K562 (cell line): ENCODE results near the gene OTULIN. TPM values are rescaled to one million over a fixed set of nuclear protein-coding genes. Genes with fewer than 3 reads are reported as not detected.

Experiments used
- ATAC-seq: fragments of 200-7000 bp; cut with Tn5 transposase; 3 replicates; pipeline ENCODE4 v1.9.1; 2020; ENCODE audit warnings: moderate library complexity
- BruUV-seq: library from RNA; stranded (reverse); fragments of 400-500 nt; replicated peaks from 2 replicates; lab custom pipeline; 2021; lab: Mats Ljungman, UMichigan
- CTCF ChIA-PET: fragments of 300-600 bp; formaldehyde crosslinking; extraction: SDS; loops from one replicate; lab custom pipeline; 2021; ENCODE audit warnings: low intra/inter-chr PET ratio; lab: Yijun Ruan, JAX
- POLR2A ChIA-PET: fragments of 300-600, 350-650 bp; sonication (Branson Sonifier 250); formaldehyde crosslinking; extraction: SDS; loops from one replicate; lab custom pipeline; 2021; ENCODE audit warnings: antibody characterized with exemption, inconsistent platforms; lab: Yijun Ruan, JAX
- DNase-seq, 4 experiments: peaks; one replicate each; pipeline versions ENCODE4 v3.0.0 to v3.0.0-alpha.2; 2011 to 2018; ENCODE audit warnings: low spot score in 3 of 4, mixed read lengths in 3 of 4; ENCODE audit errors: extremely low read depth in 1 of 4
- FAIRE-seq: peaks from 2 replicates; lab custom pipeline; 2011; peaks lifted over from hg19 to GRCh38; lab: Jason Lieb, UNC
- H2AFZ ChIP-seq: 2 replicates; pipeline ENCODE4 v1.6.0; 2011; ENCODE audit warnings: low read depth, low read length, control low read depth, inconsistent platforms
- H3K27ac ChIP-seq: fragments of 200-600 bp; 3 replicates; pipeline ENCODE4 v1.8.0; 2011; ENCODE audit warnings: low read depth, mild to moderate bottlenecking, control low read depth, inconsistent platforms, low read length, moderate library complexity, mixed read lengths; ENCODE audit errors: extremely low read depth
- H3K27me3 ChIP-seq, 2 experiments: fragments of 300-600 bp in 1 of 2; 2 replicates in 1 of 2; 3 replicates in 1 of 2; pipeline versions ENCODE4 v1.6.0 to v1.8.0; 2011; ENCODE audit warnings: inconsistent platforms in 2 of 2, low read length in 2 of 2, mild to moderate bottlenecking in 1 of 2, mixed read lengths in 1 of 2, moderate library complexity in 1 of 2; ENCODE audit not compliant: control insufficient read depth in 2 of 2, insufficient read depth in 2 of 2
- H3K36me3 ChIP-seq: fragments of 300-600 bp; 3 replicates; pipeline ENCODE4 v1.8.0; 2011; ENCODE audit warnings: mild to moderate bottlenecking, low read length, inconsistent platforms; ENCODE audit not compliant: control insufficient read depth, insufficient read depth
- H3K4me1 ChIP-seq, 2 experiments: fragments of 200-600 bp in 1 of 2; replicated peaks in 1 of 2; 2 replicates in 1 of 2; 3 replicates in 1 of 2; pipeline versions ENCODE4 v1.5.1 to v1.8.0; 2011; ENCODE audit warnings: inconsistent platforms in 2 of 2, low read length in 2 of 2, mild to moderate bottlenecking in 1 of 2, mixed read lengths in 1 of 2, moderate library complexity in 1 of 2; ENCODE audit not compliant: control insufficient read depth in 2 of 2, insufficient read depth in 2 of 2
- H3K4me2 ChIP-seq: 2 replicates; pipeline ENCODE4 v1.6.1; 2011; ENCODE audit warnings: low read length, control low read depth, inconsistent platforms, mixed read lengths; ENCODE audit not compliant: insufficient read depth
- H3K4me3 ChIP-seq: fragments of 200-600 bp; sonication (generic), shearing (Covaris generic); 2 replicates; pipeline ENCODE4 v1.5.1; 2016; ENCODE audit warnings: control low read depth, inconsistent platforms
- H3K79me2 ChIP-seq: fragments of 200-600 bp; 3 replicates; pipeline ENCODE4 v1.8.0; 2011; ENCODE audit warnings: low read length, inconsistent platforms; ENCODE audit not compliant: control insufficient read depth, insufficient read depth
- H3K9ac ChIP-seq, 2 experiments: 2 replicates each; pipeline versions ENCODE4 v1.6.0 to v1.6.1; 2011; ENCODE audit warnings: low read depth in 2 of 2, low read length in 2 of 2, control low read depth in 1 of 2, inconsistent platforms in 1 of 2, mild to moderate bottlenecking in 1 of 2, mixed read lengths in 1 of 2; ENCODE audit not compliant: insufficient read depth in 1 of 2
- H3K9me1 ChIP-seq: one replicate; pipeline ENCODE4 v1.6.0; 2011; ENCODE audit warnings: inconsistent platforms, mild to moderate bottlenecking, low read length, moderate library complexity; ENCODE audit not compliant: control insufficient read depth, insufficient read depth
- H3K9me3 ChIP-seq: replicated peaks from 2 replicates; pipeline ENCODE4 v1.5.1; 2011; ENCODE audit warnings: low read depth, low read length, inconsistent platforms; ENCODE audit not compliant: control insufficient read depth, insufficient read depth
- H4K20me1 ChIP-seq: replicated peaks from 2 replicates; pipeline ENCODE4 v1.6.1; 2011; ENCODE audit warnings: low read length, inconsistent platforms, mixed read lengths; ENCODE audit not compliant: control insufficient read depth, insufficient read depth
- ASH1L ChIP-seq: fragments of 450-650 bp; IDR thresholded peaks from 2 replicates; pipeline ENCODE4 v1.6.1; 2018; ENCODE audit warnings: borderline replicate concordance, mild to moderate bottlenecking, low read depth; ENCODE audit not compliant: partially characterized antibody
- CBFA2T3 ChIP-seq: fragments of 450-650 bp; IDR thresholded peaks from 2 replicates; pipeline ENCODE4 v1.6.1; 2017
- CEBPB ChIP-seq: fragments of 450-650 bp; IDR thresholded peaks from 2 replicates; pipeline ENCODE4 v1.6.1; 2016; ENCODE audit warnings: missing genetic modification characterization, missing compliant biosample characterization
- E2F1 ChIP-seq: sonication (generic); formaldehyde crosslinking; IDR thresholded peaks from 2 replicates; pipeline ENCODE4 v1.8.1; 2023; ENCODE audit warnings: mild to moderate bottlenecking, missing genetic modification reagents, moderate library complexity
- E2F6 ChIP-seq, 2 experiments: IDR thresholded peaks; 2 replicates each; pipeline ENCODE4 v1.6.1; 2011; ENCODE audit warnings: borderline replicate concordance in 1 of 2, control low read depth in 1 of 2, low read depth in 1 of 2, low read length in 1 of 2, mild to moderate bottlenecking in 1 of 2, mixed read lengths in 1 of 2, moderate library complexity in 1 of 2; ENCODE audit not compliant: insufficient read depth in 1 of 2, insufficient read length in 1 of 2, poor library complexity in 1 of 2, severe bottlenecking in 1 of 2; ENCODE audit errors: extremely low read depth in 1 of 2
- ETV1 ChIP-seq: fragments of 450-650 bp; conservative IDR thresholded peaks from 2 replicates; pipeline ENCODE4 v1.6.1; 2016; ENCODE audit warnings: missing genetic modification characterization, control low read depth, low read depth, missing compliant biosample characterization
- HNRNPK ChIP-seq: fragments of 200-400 bp; formaldehyde crosslinking; IDR thresholded peaks from one replicate; pipeline ENCODE4 v1.6.1; 2018; ENCODE audit warnings: mild to moderate bottlenecking, low read depth, low read length; ENCODE audit not compliant: poor library complexity, severe bottlenecking
- L3MBTL2 ChIP-seq: fragments of 450-650 bp; IDR thresholded peaks from 2 replicates; pipeline ENCODE4 v1.6.1; 2016; ENCODE audit warnings: mild to moderate bottlenecking, moderate library complexity
- NFIC ChIP-seq: fragments of 450-650 bp; IDR thresholded peaks from 2 replicates; pipeline ENCODE4 v1.6.1; 2017; ENCODE audit warnings: mild to moderate bottlenecking, inconsistent platforms
- PKNOX1 ChIP-seq: fragments of 450-650 bp; IDR thresholded peaks from 2 replicates; pipeline ENCODE4 v1.6.1; 2016
- POLR2H ChIP-seq: IDR thresholded peaks from 2 replicates; pipeline ENCODE4 v1.6.1; 2016; ENCODE audit warnings: missing genetic modification characterization, low read depth, mild to moderate bottlenecking, control low read depth, missing compliant biosample characterization, moderate library complexity
- SAFB2 ChIP-seq: fragments of 200-400 bp; formaldehyde crosslinking; IDR thresholded peaks from 2 replicates; pipeline ENCODE4 v1.6.1; 2018; ENCODE audit warnings: borderline replicate concordance, low read length, low read depth, moderate library complexity; ENCODE audit not compliant: severe bottlenecking
- YBX1 ChIP-seq: fragments of 450-650 bp; IDR thresholded peaks from 2 replicates; pipeline ENCODE4 v1.7.1; 2016; ENCODE audit warnings: mild to moderate bottlenecking
- ZEB2 ChIP-seq: fragments of 450-650 bp; IDR thresholded peaks from 2 replicates; pipeline ENCODE4 v1.6.1; 2016
- ZFX ChIP-seq: sonication (generic); formaldehyde crosslinking; IDR thresholded peaks from 2 replicates; pipeline ENCODE4 v1.8.0; 2022; ENCODE audit warnings: mild to moderate bottlenecking, missing genetic modification reagents, moderate library complexity
- ZNF785 ChIP-seq: fragments of 250-450 bp; sonication (Bioruptor Pico); IDR thresholded peaks from 2 replicates; pipeline ENCODE4 v1.4.0; 2020; ENCODE audit warnings: mild to moderate bottlenecking
- ZNF830 ChIP-seq: fragments of 250-450 bp; sonication (Bioruptor Pico); IDR thresholded peaks from 2 replicates; pipeline ENCODE4 v1.5.0; 2021; ENCODE audit warnings: mild to moderate bottlenecking
- WGBS: fragments of 100-300 bp; shearing (Covaris generic); methylation state at CpG from one replicate; pipeline ENCODE4 v1.1.6; 2016; ENCODE audit warnings: low coverage, mixed read lengths; ENCODE audit not compliant: insufficient coverage; ENCODE audit errors: missing lambda C conversion rate; 5-methylcytosine and 5-hydroxymethylcytosine counted together
- in situ Hi-C: fragments of 300-500 bp; cut with MboI; formaldehyde crosslinking; loops from 4 replicates; pipeline ENCODE4 v1.15.0; 2018; ENCODE audit warnings: inconsistent platforms, mixed read lengths
- intact Hi-C: fragments of 100-400 bp; cut with micrococcal nuclease; formaldehyde crosslinking; loops from 2 replicates; pipeline ENCODE4 v1.14.2; 2022
- polyA plus RNA-seq, 8 experiments: library from polyadenylated mRNA; depleted of rRNA in 4 of 8; stranded (reverse) in 5 of 8; unstranded in 3 of 8; fragments of >200 nt; fragmentation: Nextera tagmentation in 2 of 8; fragmentation: Illumina TruSeq in 1 of 8; extraction: Ambion mirVana in 2 of 8; extraction: Trizol in 1 of 8; gene quantifications; 2 replicates each; pipeline versions ENCODE4 v1.2.1 to v1.2.3, GENCODE V29; 2011 to 2014; ENCODE audit warnings: inconsistent platforms in 1 of 8, missing spikeins in 1 of 8
- total RNA-seq, 7 experiments: library from RNA; depleted of rRNA in 6 of 7; stranded (reverse); fragments of >200 nt in 6 of 7; fragmentation: Illumina TruSeq in 2 of 7; extraction: Trizol in 2 of 7; gene quantifications; 2 replicates each; pipeline versions ENCODE4 v1.2.1 to v1.2.3, GENCODE V29; 2011 to 2021; ENCODE audit warnings: low replicate concordance in 1 of 7

The OTULIN gene
- total and polyA plus RNA-seq, 9 of the 15 experiments (the other 6 are each of a cell fraction or from before 2014, with no cell fraction given): 3.3 to 33.6 (median 20.1) TPM

GRCh38 chr5:14675865-14676300 lies 11.4 kb downstream of the OTULIN start:
- BruUV-seq: no TSS peak
- H3K9me3 ChIP-seq: no peaks in the 10 kb centered on the region
- POLR2A ChIA-PET: interaction anchor here (1.6 kb wide), 1 partner anchor 9 kb away, joined by 4 read pairs; no protein-coding TSS in a partner anchor
- H4K20me1 ChIP-seq: 0 out of 2 replicates have a peak, but pooled peaks cover 4% of the 10 kb centered on the region
- H3K27me3 ChIP-seq: no peaks in the 10 kb centered on the region
- intact Hi-C loops (no loop called here), in situ Hi-C loops (no loop called here)
- peaks cover 74% of the 10 kb centered on the region for H3K79me2 ChIP-seq
- DNase-seq (peak in 2 of 4 experiments; percentile 32 to 35), FAIRE-seq (no peak), ATAC-seq (peak; percentile 42)
- peak overlapping the region; percentile 58 for H3K27ac ChIP-seq
- WGBS: 12% methylated on average over 6 of the region's 6 CpGs
- peaks cover 7 to 25% of the 10 kb centered on the region in 2 experiments for H3K4me1 ChIP-seq
- H3K9me1 ChIP-seq: peaks cover 5% of the 10 kb centered on the region
- CTCF ChIA-PET: no interaction called here
- H3K9ac ChIP-seq: peak overlapping the region in 1 of 2 experiments; percentile 32; a peak in 1 of 4 replicates
- H3K4me3 ChIP-seq: no peak overlapping the region
- H3K36me3 ChIP-seq: peaks cover 55% of the 10 kb centered on the region
- H2AFZ ChIP-seq: peak overlapping the region; percentile 18
- peak overlapping the region; percentile 69 for H3K4me2 ChIP-seq
- TF ChIP-seq POLR2H (tag) (no peak), ASH1L (no peak), ZFX (CRISPR knock-in tag) (no peak), ETV1 (tag) (peak; percentile 51), CBFA2T3 (peak; percentile 17; the same call in 1 of the 2 replicates), SAFB2 (no peak), YBX1 (no peak), NFIC (no peak), PKNOX1 (no peak), E2F1 (CRISPR knock-in tag) (0 out of 2 replicates have a peak, but pooled peaks have one; percentile 37), ZNF785 (CRISPR knock-in tag) (no peak), ZNF830 (no peak), E2F6 (IDR thresholded peaks at IDR 0.05; ENCODE audit: borderline replicate concordance in 1 of 2, extremely low read depth in 1 of 2, insufficient read depth in 1 of 2, insufficient read length in 1 of 2, low read depth in 1 of 2, low read length in 1 of 2, poor library complexity in 1 of 2, severe bottlenecking in 1 of 2) (peak; percentile 59 to 76), L3MBTL2 (peak; percentile 90), ZEB2 (no peak), CEBPB (tag) (no peak), HNRNPK (no peak)
